Adipocyte (in vitro differentiated cells): Measurements from ENCODE around the gene PRMT7.

Experiments
- DNase-seq: peaks from one replicate; pipeline ENCODE4 v3.0.0-alpha.2; 2015; ENCODE audit warnings: low read depth
- H3K27me3 ChIP-seq: replicated peaks from 2 replicates; pipeline ENCODE4 v1.7.0; 2013; ENCODE audit warnings: mild to moderate bottlenecking, low read length, moderate library complexity; ENCODE audit not compliant: control insufficient read depth, insufficient read depth
- H3K36me3 ChIP-seq: 2 replicates; pipeline ENCODE4 v1.7.0; 2013; ENCODE audit warnings: low read length, mild to moderate bottlenecking, moderate library complexity; ENCODE audit not compliant: control insufficient read depth, insufficient read depth, severe bottlenecking
- H3K4me1 ChIP-seq: 2 replicates; pipeline ENCODE4 v1.7.0; 2013; ENCODE audit warnings: mild to moderate bottlenecking, low read length, moderate library complexity; ENCODE audit not compliant: control insufficient read depth, insufficient read depth
- H3K4me3 ChIP-seq: 2 replicates; pipeline ENCODE4 v1.7.0; 2013; ENCODE audit warnings: mild to moderate bottlenecking, low read length, moderate library complexity
- H3K9ac ChIP-seq: 2 replicates; pipeline ENCODE4 v1.7.0; 2013; ENCODE audit warnings: mild to moderate bottlenecking, low read length, moderate library complexity
- H3K9me3 ChIP-seq: 2 replicates; pipeline ENCODE4 v1.7.0; 2013; ENCODE audit warnings: mild to moderate bottlenecking, low read length, moderate library complexity; ENCODE audit not compliant: control insufficient read depth

Gene PRMT7

GRCh38 chr16:68296291-68296690 lies 14.5 kb upstream of the PRMT7 start:
- DNase-seq, result no peak
- Histone ChIP-seq H3K4me3 (no peak overlapping the region), H3K27me3 (no peaks in the 10 kb centered on the region), H3K36me3 (peaks cover 96% of the 10 kb centered on the region), H3K9ac (peak overlapping the region; percentile 33), H3K9me3 (no peaks in the 10 kb centered on the region), H3K4me1 (peaks cover 64% of the 10 kb centered on the region)

- Histone ChIP-seq H3K4me1 (peaks cover 60% of the 10 kb centered on the region), H3K36me3 (peaks cover 96% of the 10 kb centered on the region), H3K9me3 (no peaks in the 10 kb centered on the region), H3K9ac (peak overlapping the region; percentile 33), H3K27me3 (no peaks in the 10 kb centered on the region), H3K4me3 (no peak overlapping the region)
- no peak for DNase-seq
Measured at GRCh38 chr16:68296693-68297092, 14.1 kb upstream of the PRMT7 start.

DNA sequence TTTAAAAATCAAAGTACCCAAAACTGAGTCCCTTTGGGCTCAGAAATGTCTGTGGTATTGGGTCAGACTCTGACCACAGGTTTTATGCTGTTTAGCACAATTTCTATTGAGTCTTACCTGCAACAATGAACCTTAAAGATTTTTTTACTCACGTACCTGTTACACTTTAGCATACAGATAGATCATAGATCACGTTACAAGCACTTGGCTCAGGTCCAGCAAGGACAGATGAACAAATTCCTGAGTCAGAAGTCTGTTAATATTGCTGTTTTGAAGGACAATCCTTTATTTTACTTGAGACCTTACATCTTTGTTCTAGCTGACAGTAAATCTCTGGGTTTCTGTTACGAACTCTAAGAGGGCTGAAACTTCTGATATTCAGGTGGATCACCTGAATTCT lies 12.9 kb upstream of the PRMT7 start:
- Histone ChIP-seq H3K9me3 (no peaks in the 10 kb centered on the region), H3K4me3 (no peak overlapping the region), H3K27me3 (no peaks in the 10 kb centered on the region), H3K4me1 (peaks cover 53% of the 10 kb centered on the region), H3K9ac (peak overlapping the region; percentile 41), H3K36me3 (peaks cover 96% of the 10 kb centered on the region)
- no peak for DNase-seq

DNA sequence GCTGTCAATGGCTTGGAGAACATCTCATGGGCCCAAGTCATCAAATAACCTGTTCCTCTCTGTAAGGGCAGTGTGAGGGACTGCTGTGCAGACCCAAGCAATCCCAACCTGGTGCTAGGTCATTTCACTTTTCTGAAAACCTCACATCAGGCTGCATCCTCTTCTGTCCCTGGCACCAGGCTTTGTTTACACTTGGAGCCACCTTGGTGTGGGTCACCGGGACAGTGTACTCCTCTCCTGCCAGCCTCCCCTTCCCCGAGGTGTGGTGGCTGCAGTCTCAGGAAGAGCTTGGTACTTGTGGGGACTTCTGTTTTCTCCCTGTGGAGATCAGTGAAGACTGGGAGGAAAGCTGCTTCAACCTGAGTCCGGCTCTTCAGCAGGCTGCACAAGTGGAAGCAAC lies 12.5 kb upstream of the PRMT7 start:
- Histone ChIP-seq H3K27me3 (no peaks in the 10 kb centered on the region), H3K4me3 (no peak overlapping the region), H3K9me3 (no peaks in the 10 kb centered on the region), H3K9ac (peak overlapping the region; percentile 41), H3K36me3 (peaks cover 93% of the 10 kb centered on the region), H3K4me1 (peaks cover 52% of the 10 kb centered on the region)
- DNase-seq, result no peak

GRCh38 chr16:68298907-68299561 lies 11.8 kb upstream of the PRMT7 start:
- Histone ChIP-seq H3K27me3 (no peaks in the 10 kb centered on the region), H3K9ac (peak overlapping the region; percentile 41), H3K36me3 (peaks cover 94% of the 10 kb centered on the region), H3K4me3 (no peak overlapping the region), H3K4me1 (peaks cover 52% of the 10 kb centered on the region), H3K9me3 (no peaks in the 10 kb centered on the region)
- peak; percentile 80 for DNase-seq

DNA sequence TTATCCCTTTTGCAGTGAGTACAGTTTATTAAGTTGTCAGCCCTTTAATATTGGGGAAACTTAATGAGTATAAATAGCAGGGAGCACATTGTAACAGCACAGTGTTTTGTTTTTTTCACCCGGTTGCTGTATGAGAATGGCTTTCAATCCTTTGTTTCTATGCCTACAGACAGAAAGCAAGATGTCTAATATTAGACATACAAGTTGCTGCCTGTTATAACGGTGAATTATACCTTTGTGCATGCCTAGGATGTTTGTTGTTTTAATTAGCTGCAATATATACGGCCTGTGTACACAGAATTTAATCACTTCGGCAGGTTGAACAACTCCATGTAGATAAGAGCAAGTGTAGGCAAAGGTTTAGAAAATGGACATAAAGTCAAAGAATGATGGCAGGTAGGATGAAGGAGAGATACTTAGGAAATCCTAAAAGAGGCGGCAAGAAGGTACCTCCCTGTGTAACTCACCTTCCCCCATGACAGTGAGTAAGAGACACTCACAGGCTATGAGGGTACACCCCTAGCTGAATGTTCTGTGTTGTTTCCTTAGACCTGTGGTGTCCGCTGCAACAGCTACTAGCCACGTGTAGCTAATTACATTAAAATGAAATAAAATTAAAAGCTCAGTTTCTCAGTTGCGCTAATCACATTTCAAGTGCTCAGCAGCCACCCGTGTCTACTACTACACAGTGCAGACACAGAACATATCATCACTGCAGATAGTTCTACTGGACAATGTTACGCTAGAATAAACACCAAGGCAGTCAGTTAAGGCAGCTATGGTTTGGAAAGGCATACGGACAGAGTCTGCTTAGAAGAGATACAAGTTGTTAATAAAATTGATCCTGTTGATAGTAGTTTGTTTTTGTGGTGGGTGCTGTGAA lies 11.0 kb upstream of the PRMT7 start:
- Histone ChIP-seq H3K27me3 (no peaks in the 10 kb centered on the region), H3K9ac (peak overlapping the region; percentile 41), H3K36me3 (peaks cover 89% of the 10 kb centered on the region), H3K9me3 (no peaks in the 10 kb centered on the region), H3K4me1 (peaks cover 52% of the 10 kb centered on the region), H3K4me3 (no peak overlapping the region)
- no peak for DNase-seq

DNA sequence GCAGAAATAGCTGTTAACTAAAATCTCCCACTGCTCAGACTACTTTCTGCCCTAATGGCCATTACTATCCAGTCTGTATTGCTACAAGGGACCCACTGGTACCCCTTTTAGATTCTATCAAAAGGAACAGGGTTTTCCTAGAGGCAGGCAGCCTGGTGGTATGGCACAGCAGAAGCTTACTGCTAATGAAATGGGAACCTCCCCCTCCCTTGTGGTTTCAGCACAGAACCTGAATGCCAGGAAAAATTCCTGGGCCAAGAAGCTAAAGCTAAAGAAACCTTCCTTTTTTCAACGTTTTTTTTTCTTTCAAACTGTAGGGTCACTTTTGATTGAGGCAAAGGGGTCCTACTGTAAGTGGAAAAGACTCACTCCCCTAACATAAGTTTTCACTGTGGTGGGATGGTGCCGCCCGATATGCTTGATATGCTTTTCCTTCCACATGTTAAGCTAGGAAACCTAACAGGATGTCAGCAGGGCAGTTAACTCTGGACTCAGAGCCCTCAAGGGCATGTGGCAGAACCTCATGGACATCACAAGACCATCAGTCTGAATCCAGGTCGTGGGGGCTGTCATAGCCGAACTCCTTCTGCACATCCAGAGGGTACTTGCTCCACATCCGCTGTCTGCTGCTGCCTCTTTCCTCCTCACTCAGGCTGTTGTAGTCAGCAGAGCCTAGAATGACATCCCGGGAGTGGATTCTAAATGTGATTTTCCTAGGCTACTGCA lies 9.9 kb upstream of the PRMT7 start:
- Histone ChIP-seq H3K36me3 (peaks cover 84% of the 10 kb centered on the region), H3K9ac (peak overlapping the region; percentile 41), H3K4me3 (no peak overlapping the region), H3K27me3 (no peaks in the 10 kb centered on the region), H3K4me1 (peaks cover 52% of the 10 kb centered on the region), H3K9me3 (no peaks in the 10 kb centered on the region)
- DNase-seq, result peak; percentile 27

- peaks cover 42% of the 10 kb centered on the region for H3K36me3 ChIP-seq
- H3K4me3 ChIP-seq, result no peak overlapping the region
- H3K27me3 ChIP-seq, result no peaks in the 10 kb centered on the region
- DNase-seq, result no peak
- peaks cover 13% of the 10 kb centered on the region for H3K4me1 ChIP-seq
- no peaks in the 10 kb centered on the region for H3K9me3 ChIP-seq
- H3K9ac ChIP-seq, result no peak overlapping the region
Measured at GRCh38 chr16:68306633-68307032, 4.2 kb upstream of the PRMT7 start.

GRCh38 chr16:68309799-68310198 lies 1.0 kb upstream of the PRMT7 start:
- H3K27me3 ChIP-seq, result no peaks in the 10 kb centered on the region
- peaks cover 20% of the 10 kb centered on the region for H3K36me3 ChIP-seq
- no peaks in the 10 kb centered on the region for H3K9me3 ChIP-seq
- peaks cover 15% of the 10 kb centered on the region for H3K4me1 ChIP-seq
- H3K9ac ChIP-seq, result peak overlapping the region; percentile 94
- peak overlapping the region; percentile 94 for H3K4me3 ChIP-seq
- DNase-seq, result no peak

DNA sequence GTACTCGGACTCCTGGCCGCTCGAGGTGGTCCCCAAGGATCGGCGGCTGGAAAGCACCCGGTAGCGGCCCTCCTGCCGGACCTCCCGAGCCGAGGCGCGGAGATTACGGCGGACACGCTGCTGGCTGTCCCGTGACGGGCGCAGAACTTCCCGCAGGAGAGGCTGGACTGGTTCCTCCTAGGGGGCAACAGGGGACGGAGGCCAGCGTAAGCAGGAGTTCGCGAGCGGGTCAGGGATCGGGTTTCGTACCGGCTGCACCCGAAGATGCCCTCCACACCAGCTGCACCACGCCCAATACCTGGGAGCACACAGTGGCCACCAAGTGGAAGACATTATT lies 414 bp upstream of the PRMT7 start:
- DNase-seq, result peak; percentile 69
- H3K4me1 ChIP-seq, result peaks cover 15% of the 10 kb centered on the region
- peak overlapping the region; percentile 94 for H3K9ac ChIP-seq
- H3K27me3 ChIP-seq, result no peaks in the 10 kb centered on the region
- peak overlapping the region; percentile 94 for H3K4me3 ChIP-seq
- peaks cover 19% of the 10 kb centered on the region for H3K36me3 ChIP-seq
- H3K9me3 ChIP-seq, result no peaks in the 10 kb centered on the region

GRCh38 chr16:68313116-68313515 lies 2.3 kb downstream of the PRMT7 start:
- Histone ChIP-seq H3K9me3 (no peaks in the 10 kb centered on the region), H3K27me3 (no peaks in the 10 kb centered on the region), H3K36me3 (peaks cover 26% of the 10 kb centered on the region), H3K9ac (no peak overlapping the region), H3K4me1 (peaks cover 15% of the 10 kb centered on the region), H3K4me3 (no peak overlapping the region)
- no peak for DNase-seq
